NCI-H146 (cell line): ENCODE data around the gene CDC45.
"Not testable (repeated sequence)": the region's sequence is repeated elsewhere in the genome, so short reads cannot be mapped to it uniquely, and the experiment has no call there.

Experiments
- DNase-seq: peaks from one replicate; lab custom pipeline; 2025; lab: John Stamatoyannopoulos, UW

CDC45 gene, protein sequence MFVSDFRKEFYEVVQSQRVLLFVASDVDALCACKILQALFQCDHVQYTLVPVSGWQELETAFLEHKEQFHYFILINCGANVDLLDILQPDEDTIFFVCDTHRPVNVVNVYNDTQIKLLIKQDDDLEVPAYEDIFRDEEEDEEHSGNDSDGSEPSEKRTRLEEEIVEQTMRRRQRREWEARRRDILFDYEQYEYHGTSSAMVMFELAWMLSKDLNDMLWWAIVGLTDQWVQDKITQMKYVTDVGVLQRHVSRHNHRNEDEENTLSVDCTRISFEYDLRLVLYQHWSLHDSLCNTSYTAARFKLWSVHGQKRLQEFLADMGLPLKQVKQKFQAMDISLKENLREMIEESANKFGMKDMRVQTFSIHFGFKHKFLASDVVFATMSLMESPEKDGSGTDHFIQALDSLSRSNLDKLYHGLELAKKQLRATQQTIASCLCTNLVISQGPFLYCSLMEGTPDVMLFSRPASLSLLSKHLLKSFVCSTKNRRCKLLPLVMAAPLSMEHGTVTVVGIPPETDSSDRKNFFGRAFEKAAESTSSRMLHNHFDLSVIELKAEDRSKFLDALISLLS

DNA sequence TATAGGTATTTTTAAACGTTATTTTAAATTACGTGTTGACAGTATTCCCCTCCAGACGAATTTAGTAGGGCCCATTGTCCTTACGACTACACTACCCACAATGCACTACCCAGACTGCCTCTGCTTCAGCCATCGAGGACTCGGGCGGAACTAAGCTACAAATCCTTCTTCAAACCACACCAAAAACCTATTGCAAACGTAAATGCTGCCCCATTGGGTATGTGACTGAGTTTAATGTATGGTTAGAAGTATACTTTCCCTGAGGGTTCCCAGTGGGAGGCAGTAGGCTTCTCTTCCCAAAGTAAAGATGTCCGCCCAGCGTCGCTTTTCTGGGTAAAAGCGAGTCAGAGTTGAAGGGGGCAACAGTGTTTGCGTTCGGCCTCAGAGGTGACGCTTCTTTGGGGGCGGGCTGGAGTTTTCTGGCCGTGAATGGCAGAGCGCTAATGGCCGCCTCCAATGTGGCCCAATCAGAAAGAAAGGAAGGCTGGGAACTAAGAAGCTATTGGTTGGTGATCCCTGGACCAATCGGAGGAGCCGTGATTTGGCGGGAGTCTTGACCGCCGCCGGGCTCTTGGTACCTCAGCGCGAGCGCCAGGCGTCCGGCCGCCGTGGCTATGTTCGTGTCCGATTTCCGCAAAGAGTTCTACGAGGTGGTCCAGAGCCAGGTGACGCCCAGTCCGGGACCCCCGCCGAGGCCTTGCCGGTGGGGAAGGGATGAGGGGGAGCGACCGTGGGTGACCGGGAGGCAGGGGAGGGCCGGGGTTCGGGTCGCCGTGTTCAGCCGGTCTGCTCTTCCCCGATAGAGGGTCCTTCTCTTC lies at the start of gene CDC45:
Gene CDC45 (plus strand): TSS at position 566 of the 818 bp plus-strand sequence. CDS start 49 bp downstream, at position 615.
- DNase-seq = peak; percentile 95

DNA sequence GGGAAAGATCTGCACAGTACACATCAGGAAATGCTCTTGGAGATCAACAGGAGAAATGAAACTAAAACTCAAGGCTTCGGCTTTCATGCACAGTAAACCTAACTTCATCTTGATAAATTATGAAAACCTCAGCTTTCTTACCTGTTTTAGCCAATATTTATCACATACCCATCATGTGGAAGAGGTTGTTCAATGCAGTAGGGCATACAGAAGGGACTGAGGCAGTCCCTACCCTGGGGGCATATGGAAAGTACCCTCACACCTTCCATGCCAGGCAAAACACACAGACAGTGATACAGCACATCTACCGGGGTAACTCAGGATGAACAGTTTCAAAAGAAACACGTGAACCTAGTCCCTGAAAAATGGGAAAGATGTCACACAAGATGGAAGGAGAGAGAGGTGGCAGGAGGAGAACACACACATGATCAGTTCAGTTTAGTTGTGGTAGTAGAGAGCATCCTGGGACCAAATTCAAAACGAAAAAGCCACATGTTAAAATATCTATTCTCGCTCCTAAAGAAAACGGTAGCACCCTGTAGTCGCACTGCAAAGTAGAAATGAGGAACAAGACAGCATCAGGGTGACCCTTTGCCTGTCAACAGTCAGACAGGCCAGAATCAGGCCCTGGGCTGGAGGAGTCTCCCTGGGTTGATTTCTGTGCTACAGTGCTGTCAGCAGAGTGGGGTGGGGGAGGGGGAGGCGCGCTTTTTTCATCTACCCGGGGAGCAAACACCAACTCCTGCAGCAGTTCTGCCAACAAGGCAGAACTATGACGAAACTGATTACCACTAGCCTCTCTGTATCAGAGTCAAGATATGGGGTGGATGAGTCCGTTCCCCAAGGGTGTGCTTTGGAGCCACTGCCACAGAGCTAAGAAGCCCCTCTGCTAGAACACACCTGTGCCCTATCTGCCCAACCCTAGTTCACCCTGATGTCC lies 49.5 kb upstream of the CDC45 start:
- no peak for DNase-seq

DNA sequence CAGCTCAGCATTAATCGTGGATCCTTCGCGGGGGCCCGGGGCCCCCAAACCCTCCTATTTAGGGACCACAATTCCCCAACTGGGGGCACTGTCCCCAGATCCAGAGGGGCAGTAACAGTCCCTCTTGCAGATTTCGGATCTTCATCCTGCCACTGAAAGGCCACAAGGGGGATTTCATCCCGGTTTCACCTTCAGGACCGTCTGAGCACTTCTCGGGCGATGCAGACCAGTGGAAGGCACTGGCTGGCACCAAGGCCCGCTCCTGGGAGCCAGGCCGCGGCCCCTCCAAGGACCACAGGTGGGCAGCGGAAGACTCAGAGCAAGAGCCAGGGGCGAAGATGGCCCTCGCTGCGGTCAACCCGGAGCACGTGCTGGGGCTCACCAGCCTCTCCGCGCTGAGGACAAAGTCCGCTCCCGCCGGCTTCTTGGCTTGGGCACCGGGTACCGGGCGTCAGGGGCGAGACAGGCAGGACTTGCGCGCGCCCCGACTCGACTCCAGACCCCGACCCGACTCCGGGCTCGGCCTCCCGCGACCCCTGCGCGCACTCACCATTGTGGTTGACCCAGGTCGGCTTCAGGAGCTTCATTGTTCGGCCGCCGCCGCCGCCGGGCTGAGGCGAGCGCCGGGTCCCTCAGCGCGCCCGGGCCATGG lies 48.7 kb upstream of the CDC45 start:
- peak; percentile 29 for DNase-seq

DNA sequence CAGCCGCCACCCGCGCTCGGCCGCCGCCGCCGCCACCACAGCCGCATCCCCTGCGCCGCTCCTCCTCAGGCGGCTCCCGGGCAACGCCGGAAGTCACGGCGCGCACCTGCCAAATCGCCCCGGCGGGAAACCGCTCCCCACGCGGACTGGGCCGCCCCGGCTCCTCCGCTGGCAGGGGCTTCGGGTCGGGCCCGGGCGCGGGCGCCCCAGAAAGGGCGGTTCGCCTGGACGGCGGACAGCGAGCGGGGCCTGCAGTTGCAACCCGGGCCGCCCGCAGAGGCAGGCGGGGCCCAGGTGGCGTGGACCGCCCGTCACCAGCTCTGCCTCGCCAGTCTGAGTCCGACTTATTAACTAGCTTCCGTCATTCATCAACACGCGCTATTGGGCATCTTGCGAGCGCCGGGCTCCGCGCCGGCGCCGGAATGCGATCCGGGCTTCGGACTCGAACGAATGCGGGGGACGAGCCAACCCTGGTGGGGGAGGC lies 48.0 kb upstream of the CDC45 start, which contains the start of gene HIRA:
Gene HIRA (minus strand): TSS at position 85 of the 484 bp plus-strand sequence. CDS start 257 bp downstream, outside the sequence.
- DNase-seq = peak; percentile 65

DNA sequence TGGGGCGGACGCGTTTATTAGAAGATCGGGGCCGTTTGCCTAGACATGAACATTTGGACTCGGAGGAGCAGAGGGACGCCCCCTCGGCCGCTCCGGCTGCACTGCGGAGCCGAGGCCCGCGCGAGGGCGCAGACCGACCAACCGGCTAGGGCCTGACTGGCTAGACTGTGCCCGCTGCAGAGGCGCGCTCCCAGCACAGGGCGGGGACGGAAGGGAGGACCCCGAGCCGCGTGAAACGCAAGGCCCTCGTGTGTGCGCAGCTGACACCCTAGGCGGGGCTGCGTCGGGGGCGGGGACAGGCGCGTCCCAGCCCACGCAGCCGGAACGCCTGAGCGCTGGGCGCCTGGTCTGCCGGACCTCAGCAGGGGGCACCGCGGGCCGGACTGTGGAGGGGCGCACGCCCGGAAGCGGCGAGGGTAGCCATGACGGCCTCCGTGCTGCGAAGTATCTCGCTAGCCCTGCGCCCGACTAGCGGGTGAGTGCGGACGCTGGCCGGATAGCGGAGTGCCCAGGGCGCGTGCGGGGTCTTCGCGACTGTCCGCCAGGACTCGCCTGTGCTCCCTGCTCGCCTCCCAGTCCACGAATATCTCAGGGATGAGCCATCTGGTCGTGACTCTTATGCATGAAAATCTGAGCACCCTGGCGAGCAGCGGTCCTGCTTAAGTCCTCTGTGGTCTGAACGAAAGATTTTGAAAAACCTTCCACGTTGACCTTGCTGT lies 47.4 kb upstream of the CDC45 start, which contains the start of gene MRPL40:
Gene MRPL40 (plus strand): TSS at position 413 of the 719 bp plus-strand sequence. CDS start 10 bp downstream, at position 423.
- DNase-seq = peak; percentile 91

DNA sequence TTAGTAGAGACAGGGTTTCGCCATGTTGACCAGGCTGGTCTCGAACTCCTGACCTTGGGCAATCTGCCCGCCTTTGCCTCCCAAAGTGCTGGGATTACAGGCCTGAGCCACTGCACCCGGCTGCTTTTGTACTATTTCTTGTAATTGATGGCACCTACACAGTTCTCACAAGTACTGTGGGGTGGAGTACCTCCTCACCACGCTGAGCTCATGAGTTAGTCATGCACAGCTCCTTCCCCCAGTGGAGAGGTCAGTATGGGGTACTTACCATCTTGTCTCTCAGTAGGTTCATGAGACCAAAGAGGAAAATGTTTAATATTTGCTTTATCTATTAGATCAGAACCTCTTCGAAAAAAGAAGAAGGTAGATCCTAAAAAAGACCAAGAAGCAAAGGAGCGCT lies 45.3 kb upstream of the CDC45 start:
- no peak for DNase-seq

DNA sequence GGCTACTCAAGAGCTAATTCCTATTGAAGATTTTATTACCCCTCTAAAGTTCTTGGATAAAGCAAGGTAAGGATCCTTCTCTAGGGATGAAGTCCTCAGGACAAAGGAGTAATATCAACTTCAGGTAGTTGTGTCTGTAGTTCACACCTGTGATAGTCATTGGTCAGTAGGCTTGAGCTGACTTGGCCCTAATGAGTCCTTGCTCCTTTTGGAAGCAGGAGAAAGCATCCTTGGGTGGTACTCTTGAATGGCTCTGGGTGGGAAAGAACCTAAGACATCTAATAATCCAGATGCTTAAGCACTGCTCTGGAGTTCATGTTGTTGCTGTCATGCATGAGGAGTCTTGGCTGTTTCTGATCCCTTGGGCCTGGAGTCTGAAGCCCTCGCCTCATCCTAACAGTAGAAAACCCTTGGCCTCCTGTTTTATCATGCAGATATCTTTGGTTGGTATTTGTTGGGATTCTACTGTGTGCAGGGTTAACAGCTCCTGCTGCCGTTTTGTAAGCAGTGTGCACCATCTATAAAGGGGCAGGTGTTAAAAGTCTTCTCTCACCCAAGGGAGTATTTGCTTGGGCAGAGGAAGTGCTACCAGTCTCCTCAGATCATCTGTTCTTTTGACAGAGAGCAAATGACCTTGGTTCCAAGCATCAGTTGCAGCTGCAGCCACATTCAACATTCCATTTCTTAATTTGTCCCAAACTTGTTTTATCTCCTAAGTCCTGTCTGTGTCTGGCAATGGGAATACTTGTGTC lies 44.7 kb upstream of the CDC45 start:
- DNase-seq = no peak

DNA sequence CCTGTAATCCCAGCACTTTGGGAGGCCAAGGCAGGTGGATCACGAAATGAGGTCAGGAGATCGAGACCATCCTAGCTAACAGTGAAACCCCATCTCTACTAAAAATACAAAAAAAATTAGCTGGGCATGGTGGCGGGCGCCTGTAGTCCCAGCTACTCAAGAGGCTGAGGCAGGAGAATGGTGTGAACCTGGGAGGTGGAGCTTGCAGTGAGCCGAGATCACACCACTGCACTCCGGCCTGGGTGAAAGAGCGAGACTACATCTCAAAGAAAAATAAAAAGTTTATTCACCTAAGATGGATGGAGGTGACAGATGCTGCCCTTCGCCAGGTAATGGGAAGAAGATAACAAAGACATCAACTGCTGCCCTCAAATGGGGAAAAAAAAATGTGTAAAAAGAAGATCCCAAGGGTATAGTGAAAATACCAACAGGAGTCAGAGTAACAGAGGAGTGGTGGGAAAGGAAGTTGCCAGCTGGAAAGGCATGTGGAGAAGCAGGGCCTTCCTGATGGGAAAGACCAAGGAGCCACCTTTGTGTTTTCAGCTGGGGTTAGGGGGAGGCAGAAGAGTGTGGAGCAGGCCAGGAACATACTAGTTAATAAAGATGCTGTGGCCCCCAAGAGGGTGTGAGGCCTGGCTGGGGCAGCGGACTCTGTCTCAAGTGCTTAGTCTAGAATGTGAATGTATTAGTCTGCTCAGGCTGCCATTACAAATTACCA lies 43.1 kb upstream of the CDC45 start:
- not testable (repeated sequence) for DNase-seq

DNA sequence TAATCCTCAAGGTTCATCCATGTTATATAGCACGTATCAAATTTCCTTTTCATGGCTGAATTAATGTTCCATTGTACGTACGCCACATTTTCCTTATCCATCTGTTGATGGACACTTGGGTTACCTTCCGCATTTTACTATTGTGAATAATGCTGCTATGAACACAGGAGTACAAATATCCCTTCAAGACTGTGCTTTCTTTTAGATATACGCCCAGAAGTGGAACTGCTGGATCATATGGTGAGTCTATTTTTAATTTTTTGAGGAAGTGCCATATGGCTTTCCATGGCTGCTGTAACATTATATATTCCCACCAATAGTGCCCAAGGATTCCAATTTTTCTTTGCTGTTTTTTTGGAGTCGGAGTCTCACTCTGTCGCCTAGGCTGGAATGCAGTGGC lies 41.4 kb upstream of the CDC45 start:
- DNase-seq = no peak

DNA sequence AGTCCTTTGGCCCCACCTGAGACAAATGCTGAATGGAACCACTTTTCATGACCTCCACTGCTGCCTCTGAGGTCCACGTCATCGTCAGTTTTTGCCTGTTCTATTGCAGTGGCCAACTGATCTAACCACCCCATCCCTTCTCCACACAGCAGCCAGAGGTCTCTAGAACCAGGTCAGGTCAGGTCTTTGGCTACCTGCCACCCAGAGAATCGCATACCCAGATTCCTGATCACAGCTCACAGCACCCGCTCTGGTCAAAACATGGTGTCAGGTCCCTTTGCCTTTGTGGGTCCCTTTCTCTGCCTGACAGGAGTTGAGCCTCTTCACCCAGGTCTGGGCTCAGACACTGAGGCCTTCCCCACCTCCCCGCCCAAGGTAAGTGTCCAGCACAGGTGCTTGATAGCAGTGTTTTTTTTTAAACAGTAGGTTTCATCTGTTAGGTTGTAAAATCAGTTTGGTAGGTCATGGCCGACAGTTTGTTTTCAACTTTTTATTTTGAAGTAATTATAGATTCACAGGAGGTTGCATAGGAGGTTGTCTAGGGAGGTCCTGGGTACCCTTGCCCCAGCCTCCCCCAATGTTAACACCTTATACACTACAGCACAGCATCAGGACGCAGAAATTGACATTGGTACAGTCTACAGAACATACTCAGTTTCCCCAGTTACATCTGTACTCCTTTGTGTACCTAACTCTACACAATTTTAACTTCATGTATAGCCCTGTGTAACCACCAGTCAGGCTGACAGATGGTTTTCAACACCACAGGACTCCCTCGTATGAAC lies 39.1 kb upstream of the CDC45 start:
- no peak for DNase-seq

DNA sequence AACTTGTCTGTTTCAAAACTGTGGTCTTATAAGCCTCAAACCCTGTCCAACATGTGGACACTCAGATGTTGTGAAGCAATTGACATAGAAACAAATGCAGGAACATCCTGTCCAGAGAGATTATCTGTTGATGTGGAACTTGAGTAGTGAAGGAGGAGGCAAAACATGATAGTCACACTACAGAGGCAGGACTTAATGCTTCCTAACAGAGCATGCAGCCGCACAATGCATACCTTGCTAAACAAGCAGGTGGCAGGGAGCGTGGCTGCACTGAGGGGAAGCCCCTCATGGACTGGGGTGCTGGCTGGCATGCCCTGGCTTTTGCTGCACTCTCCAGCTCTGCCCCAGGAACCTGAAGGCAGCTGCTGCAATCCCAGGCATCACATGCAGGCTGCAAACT lies 37.6 kb upstream of the CDC45 start:
- no peak for DNase-seq

DNA sequence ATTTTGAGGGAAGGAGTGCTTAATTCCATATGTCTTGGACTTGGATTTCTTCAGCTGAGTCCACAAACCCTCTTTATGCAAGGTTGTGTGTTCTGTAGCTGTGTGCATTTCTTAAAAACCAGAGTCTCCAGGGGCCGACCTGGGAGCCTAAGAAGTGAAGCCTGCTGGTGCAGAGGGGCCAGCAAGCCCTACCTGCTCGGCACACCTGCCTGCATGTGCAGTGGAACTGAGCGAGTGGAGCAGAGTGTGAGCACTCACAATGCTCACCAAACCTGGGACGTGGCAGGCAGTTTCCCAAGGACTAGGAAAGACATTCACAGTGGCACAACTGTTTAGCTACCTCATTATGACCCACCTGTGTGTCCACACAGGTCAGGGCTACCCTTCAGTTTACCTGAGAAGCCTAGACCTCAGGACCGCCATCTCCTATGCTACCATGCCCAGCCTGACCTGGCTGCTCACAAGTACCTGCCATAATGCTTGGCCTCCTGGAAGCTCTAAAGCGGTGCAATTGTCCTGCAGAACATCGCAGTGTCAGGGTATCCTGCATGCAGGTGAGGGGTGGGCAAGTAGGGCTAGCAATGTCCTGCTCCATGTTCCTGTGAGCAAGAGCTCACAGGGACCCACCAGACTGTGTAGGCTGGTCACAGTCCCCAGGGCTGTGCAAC lies 36.0 kb upstream of the CDC45 start:
- no peak for DNase-seq

DNA sequence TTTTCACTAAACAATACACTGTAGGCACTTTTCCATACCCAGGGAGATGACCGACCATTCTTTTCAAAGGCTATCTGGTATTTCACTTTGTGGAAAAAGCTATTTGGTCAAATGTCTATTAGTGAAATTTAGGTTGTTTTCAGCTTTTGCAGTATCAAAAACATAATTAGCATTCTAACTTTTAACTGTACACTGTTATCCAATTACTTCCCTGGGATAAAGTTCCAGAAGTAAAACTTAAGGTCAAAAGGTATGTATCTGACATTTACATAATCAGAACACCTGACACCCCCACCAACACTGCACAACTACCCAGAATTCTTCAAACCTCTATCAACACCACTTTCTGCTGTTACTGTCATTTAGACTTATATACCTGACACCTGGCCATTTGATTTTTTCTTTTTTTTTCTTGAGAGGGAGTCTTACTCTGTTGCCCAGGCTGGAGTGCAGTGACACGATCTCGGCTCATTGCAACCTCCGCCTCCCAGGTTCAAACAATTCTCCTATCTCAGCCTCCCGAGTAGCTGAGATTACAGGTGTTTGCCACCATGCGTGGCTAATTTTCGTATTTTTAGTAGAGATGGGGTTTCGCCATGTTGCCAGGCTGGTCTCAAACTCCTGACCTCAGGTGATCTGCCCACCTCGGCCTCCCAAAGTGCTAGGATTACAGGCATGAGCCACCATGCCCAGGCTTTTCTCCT lies 34.3 kb upstream of the CDC45 start:
- DNase-seq = not testable (repeated sequence)

DNA sequence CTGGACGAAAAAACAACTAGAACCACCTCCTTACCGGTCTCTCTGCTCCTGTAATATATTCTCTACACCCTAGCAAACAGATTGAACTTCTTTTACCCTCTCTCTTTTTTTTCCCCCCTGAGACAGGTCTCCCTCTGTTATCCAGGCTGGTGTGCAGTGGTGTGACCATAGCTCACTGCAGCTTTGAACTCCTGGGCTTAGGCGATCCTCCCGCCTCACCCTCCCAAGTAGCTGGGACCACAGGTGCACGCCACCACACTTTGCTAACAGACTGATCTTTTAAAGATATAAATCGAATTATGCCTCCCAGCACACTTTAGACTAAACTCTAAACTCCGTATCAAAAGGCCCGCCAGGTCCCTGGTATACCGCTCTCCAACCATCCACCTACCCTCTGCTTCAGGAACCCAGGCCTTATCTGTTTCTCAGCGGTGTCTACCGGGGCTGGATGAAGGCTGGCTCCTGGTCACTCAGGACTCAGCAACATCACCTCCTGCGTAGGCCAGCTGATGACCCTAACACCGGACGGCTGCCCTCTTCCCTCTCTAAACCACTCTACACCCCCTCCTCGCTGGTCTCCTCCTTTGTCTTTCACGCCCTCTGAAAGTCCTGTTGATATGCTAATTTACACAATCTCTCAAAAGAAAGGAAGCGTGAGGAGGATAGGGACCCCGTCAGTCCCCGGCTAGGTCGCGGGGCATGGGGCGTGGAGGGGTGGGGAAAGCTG lies 33.0 kb upstream of the CDC45 start:
- DNase-seq = peak; percentile 66

DNA sequence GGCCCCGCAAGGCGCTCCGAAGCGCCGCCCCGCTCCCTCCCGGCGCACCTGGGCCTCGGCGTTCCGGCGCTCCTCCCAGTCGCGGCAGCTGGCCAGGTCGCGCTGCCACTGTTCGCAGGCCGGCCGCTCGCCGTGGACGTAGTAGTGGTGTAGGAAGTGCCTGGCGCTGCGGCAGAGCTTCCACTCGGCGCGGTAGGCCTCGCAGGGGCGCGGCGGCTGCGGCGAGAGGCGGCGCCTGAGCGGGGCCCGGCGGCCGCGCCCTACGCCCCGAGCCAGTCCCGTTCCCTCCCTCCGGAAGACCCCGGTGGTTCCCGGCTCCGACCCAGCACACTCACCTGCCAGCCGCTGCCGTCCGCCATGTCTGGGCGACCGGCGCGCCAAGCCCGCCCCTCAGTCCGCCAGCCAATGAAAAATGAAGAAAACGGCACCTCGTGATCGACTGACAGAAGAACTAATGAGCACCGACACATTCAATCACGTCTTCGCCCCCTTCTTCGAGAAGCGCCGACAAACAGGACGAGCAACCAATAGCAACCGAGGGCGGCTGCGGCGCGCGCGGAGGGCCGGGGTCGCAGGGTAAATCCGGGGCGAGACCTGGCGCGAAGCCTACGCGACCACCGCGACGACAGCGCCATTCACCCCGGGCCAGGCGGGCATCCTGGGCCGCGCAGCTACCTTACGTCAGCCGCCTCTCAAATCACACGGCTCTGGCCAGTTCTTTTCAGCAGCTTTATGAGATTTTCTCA lies 32.2 kb upstream of the CDC45 start, which contains the start of gene C22orf39:
Gene C22orf39 (minus strand): TSS at position 382 of the 746 bp plus-strand sequence. CDS start 23 bp downstream, at position 359.
- peak; percentile 92 for DNase-seq
